OCI-LY7 (cell line): ENCODE data around the gene KCNQ5. TPM values are rescaled to one million over a fixed set of nuclear protein-coding genes. Genes with fewer than 3 reads are reported as not detected.

Experiments
- BruUV-seq: library from RNA; stranded (reverse); fragments of 400-500 nt; replicated peaks from 2 replicates; lab custom pipeline; 2021; lab: Mats Ljungman, UMichigan
- CTCF ChIA-PET: fragments of 300-600 bp; sonication (Branson Sonifier 250); formaldehyde crosslinking; loops from one replicate; lab custom pipeline; 2022; ENCODE audit warnings: antibody characterized with exemption; ENCODE audit not compliant: unreplicated experiment; lab: Charles Lee
- POLR2A ChIA-PET: fragments of 300-600 bp; sonication (Branson Sonifier 250); formaldehyde crosslinking; loops from one replicate; lab custom pipeline; 2022; ENCODE audit warnings: antibody characterized with exemption; lab: Charles Lee
- DNase-seq: peaks from one replicate; pipeline ENCODE4 v3.0.0-alpha.2; 2015; ENCODE audit warnings: low spot score
- H2AFZ ChIP-seq: fragments of 200-600 bp; sonication (generic), shearing (Covaris generic); 2 replicates; pipeline ENCODE4 v1.6.1; 2014; ENCODE audit warnings: mild to moderate bottlenecking, antibody characterized with exemption, low read length, moderate library complexity
- H3K27ac ChIP-seq: fragments of 200-600 bp; sonication (generic); 2 replicates; pipeline ENCODE4 v1.5.1; 2014; ENCODE audit warnings: mixed run types, low read depth, mild to moderate bottlenecking, moderate library complexity, low read length, inconsistent platforms; ENCODE audit not compliant: poor library complexity, severe bottlenecking
- H3K36me3 ChIP-seq: fragments of 200-600 bp; sonication (generic); 2 replicates; pipeline ENCODE4 v1.6.1; 2014; ENCODE audit warnings: mild to moderate bottlenecking, antibody characterized with exemption, low read length, moderate library complexity, mixed read lengths; ENCODE audit not compliant: insufficient read depth
- H3K4me1 ChIP-seq: fragments of 200-600 bp; sonication (generic); 2 replicates; pipeline ENCODE4 v1.5.1; 2014; ENCODE audit warnings: mild to moderate bottlenecking, low read length; ENCODE audit not compliant: insufficient read depth, poor library complexity, severe bottlenecking
- H3K4me2 ChIP-seq: fragments of 200-600 bp; sonication (generic); 2 replicates; pipeline ENCODE4 v1.6.1; 2014; ENCODE audit warnings: mild to moderate bottlenecking, low read length
- H3K4me3 ChIP-seq: fragments of 200-600 bp; sonication (generic); 2 replicates; pipeline ENCODE4 v1.5.1; 2014; ENCODE audit warnings: mild to moderate bottlenecking, low read depth, low read length; ENCODE audit not compliant: poor library complexity, severe bottlenecking
- H3K79me2 ChIP-seq: fragments of 200-600 bp; sonication (generic); 2 replicates; pipeline ENCODE4 v1.6.1; 2016; ENCODE audit warnings: low read depth, mild to moderate bottlenecking, low read length, moderate library complexity, mixed read lengths; ENCODE audit not compliant: insufficient read depth
- H3K9me2 ChIP-seq: fragments of 200-600 bp; sonication (generic); 2 replicates; pipeline ENCODE4 v1.6.1; 2016; ENCODE audit warnings: mild to moderate bottlenecking, low read length, mixed read lengths; ENCODE audit not compliant: insufficient read depth
- H3K9me3 ChIP-seq: fragments of 200-600 bp; sonication (generic); 2 replicates; pipeline ENCODE4 v1.6.1; 2014; ENCODE audit warnings: mild to moderate bottlenecking, mixed run types, low read length, mixed read lengths
- H4K20me1 ChIP-seq: fragments of 200-600 bp; sonication (generic); 2 replicates; pipeline ENCODE4 v1.6.1; 2014; ENCODE audit warnings: mild to moderate bottlenecking, antibody characterized with exemption, low read length, moderate library complexity, mixed read lengths; ENCODE audit not compliant: insufficient read depth
- CTCF ChIP-seq: fragments of 200-600 bp; sonication (generic); conservative IDR thresholded peaks from 2 replicates; pipeline ENCODE4 v1.5.1; 2014; ENCODE audit warnings: mild to moderate bottlenecking, antibody characterized with exemption, low read length, moderate library complexity, mixed read lengths
- EZH2phosphoT487 ChIP-seq: fragments of 200-600 bp; sonication (generic); IDR thresholded peaks from 2 replicates; pipeline ENCODE4 v1.6.1; 2018; ENCODE audit warnings: low read depth, borderline replicate concordance, mild to moderate bottlenecking, mixed run types, antibody characterized with exemption, low read length, moderate library complexity, mixed read lengths
- intact Hi-C: fragments of 100-400 bp; cut with micrococcal nuclease; formaldehyde crosslinking; loops from one replicate; pipeline ENCODE4 v1.10.0; 2022; ENCODE audit not compliant: unreplicated experiment
- total RNA-seq, 2 experiments: library from RNA; depleted of rRNA in 1 of 2; stranded (reverse); fragments of >200 nt in 1 of 2; shearing (Covaris generic) in 1 of 2; gene quantifications; 2 replicates each; pipeline ENCODE4 v1.2.3, GENCODE V29; 2014 to 2022

Gene KCNQ5
- total RNA-seq, 2 experiments from 2014 or later, result 26.1 to 29.7 TPM

- POLR2A ChIA-PET, result no interaction called here
Observed at GRCh38 chr6:73078333-73078862, 456.5 kb downstream of the KCNQ5 start.

GRCh38 chr6:73078908-73079610, 457.2 kb downstream of the KCNQ5 start:
- Histone ChIP-seq H3K79me2 (no peaks in the 10 kb centered on the region), H3K36me3 (no peaks in the 10 kb centered on the region), H4K20me1 (no peaks in the 10 kb centered on the region), H3K9me2 (no peaks in the 10 kb centered on the region), H2AFZ (no peak overlapping the region), H3K4me2 (no peak overlapping the region), H3K9me3 (no peaks in the 10 kb centered on the region), H3K4me1 (peaks cover 12% of the 10 kb centered on the region), H3K4me3 (no peak overlapping the region), H3K27ac (no peak overlapping the region)
- POLR2A ChIA-PET, result interaction anchor here (0.7 to 1.3 kb wide), 2 partner anchors 75 to 1787 kb away, joined by 3 to 4 read pairs; no protein-coding TSS in a partner anchor
- no TSS peak for BruUV-seq
- TF ChIP-seq CTCF (no peak), EZH2phosphoT487 (no peak)
- no peak for DNase-seq
- intact Hi-C loops, result no loop called here
- CTCF ChIA-PET, result no interaction called here

More at GRCh38 chr6:73078333-73078862, 456.5 kb downstream of the KCNQ5 start:
- DNase-seq, result no peak
- H3K9me2 ChIP-seq, result no peaks in the 10 kb centered on the region
- CTCF ChIA-PET, result no interaction called here
- BruUV-seq, result no TSS peak
- no peak overlapping the region for H3K4me2 ChIP-seq
- H3K9me3 ChIP-seq, result no peaks in the 10 kb centered on the region
- no peaks in the 10 kb centered on the region for H3K36me3 ChIP-seq
- H3K4me1 ChIP-seq, result peaks cover 12% of the 10 kb centered on the region
- no peaks in the 10 kb centered on the region for H4K20me1 ChIP-seq
- no peak overlapping the region for H3K4me3 ChIP-seq
- no peaks in the 10 kb centered on the region for H3K79me2 ChIP-seq
- H3K27ac ChIP-seq, result no peak overlapping the region
- TF ChIP-seq EZH2phosphoT487 (no peak), CTCF (no peak)
- no peak overlapping the region for H2AFZ ChIP-seq
- intact Hi-C loops, result no loop called here

GRCh38 chr6:73079611-73079955, 457.7 kb downstream of the KCNQ5 start:
- Histone ChIP-seq H2AFZ (no peak overlapping the region), H3K4me2 (no peak overlapping the region), H4K20me1 (no peaks in the 10 kb centered on the region), H3K9me3 (no peaks in the 10 kb centered on the region), H3K9me2 (no peaks in the 10 kb centered on the region), H3K36me3 (no peaks in the 10 kb centered on the region), H3K4me3 (no peak overlapping the region), H3K4me1 (peaks cover 12% of the 10 kb centered on the region), H3K79me2 (no peaks in the 10 kb centered on the region), H3K27ac (no peak overlapping the region)
- no TSS peak for BruUV-seq
- intact Hi-C loops, result no loop called here
- TF ChIP-seq EZH2phosphoT487 (no peak), CTCF (no peak)
- POLR2A ChIA-PET, result interaction anchor here (0.7 to 1.3 kb wide), 2 partner anchors 74 to 1788 kb away, joined by 3 to 4 read pairs; no protein-coding TSS in a partner anchor
- no peak for DNase-seq
- CTCF ChIA-PET, result no interaction called here
